ENCODE results near the gene HOXB1. TPM values are rescaled to one million over a fixed set of nuclear protein-coding genes. Genes with fewer than 3 reads are reported as not detected.

HOXB1 gene
- total RNA-seq, 1 experiment from 2014 or later = not detected

DNA sequence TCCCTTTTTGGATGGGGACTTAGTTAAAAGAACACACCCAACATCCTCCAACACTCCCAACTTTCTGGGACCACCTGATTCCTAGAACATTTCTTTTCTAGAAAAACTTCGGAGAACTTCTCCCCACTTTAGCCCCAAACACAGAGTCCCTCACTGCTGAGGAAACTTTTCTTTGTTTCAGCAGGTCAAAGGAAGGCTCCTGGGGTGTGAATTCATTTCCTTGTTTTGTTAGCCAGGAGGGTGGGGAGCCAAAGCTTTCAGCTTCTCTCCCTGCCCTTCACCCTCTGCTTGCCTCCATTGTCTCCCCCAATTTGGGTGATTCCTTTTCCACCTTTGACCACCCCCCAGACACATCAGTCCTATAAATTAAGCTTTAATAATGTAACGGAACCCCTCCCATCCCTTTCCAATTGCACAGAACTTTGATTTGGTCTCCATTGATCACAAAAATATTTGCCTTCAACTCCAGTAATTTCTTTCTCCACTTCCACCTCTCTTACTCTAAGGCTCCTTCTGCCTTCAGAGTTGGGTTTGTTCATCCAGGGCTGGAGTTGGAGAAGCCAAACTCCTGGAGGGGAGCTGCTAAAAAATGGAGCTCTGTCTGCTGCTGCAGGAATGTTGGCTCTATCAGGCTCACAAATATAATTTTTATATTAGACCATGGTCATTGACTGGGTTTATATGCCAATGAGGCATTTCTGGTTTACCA is 37.0 kb upstream of the HOXB1 start:
- no peak for DNase-seq (ENCODE audit: low spot score)

DNA sequence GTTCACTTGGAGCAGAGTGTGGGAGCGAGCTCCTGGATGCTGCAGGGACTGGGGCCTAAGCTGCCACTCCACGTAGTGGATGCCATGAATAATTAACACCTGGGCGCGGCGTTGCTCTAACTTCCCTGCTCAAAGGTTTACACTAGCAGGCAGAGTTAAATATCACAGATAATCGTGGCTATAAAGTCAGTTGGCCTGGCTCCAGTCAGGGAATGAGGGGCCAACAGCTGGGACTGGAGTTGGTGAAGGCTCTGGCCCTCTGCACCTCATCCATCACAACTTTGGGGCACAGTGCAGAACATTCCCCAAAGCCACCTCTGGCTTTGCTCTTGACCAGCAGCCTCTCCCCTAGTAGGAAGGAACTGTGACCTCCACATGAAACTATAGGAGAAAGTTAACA is 36.4 kb upstream of the HOXB1 start:
- no peak for DNase-seq (ENCODE audit: low spot score)

DNA sequence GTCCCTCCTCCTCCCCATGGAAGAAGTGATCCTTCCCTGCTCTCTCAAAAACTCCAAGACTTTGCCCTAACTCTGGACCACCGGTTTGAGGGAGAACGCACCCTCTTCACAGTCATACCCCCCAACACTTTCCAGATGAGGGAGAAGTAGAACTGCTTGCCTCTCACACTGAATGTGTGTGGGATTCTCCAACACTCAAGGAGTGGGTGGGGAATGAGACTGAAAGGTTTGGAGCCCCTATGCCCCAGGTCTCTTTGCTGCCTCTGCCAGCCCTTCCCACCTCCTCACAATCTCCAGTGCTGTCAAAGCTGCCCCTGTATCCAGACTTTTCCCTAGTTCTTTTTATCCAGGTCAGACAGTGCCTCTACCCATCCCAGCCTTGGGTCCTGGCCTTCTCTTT is 35.9 kb upstream of the HOXB1 start:
- DNase-seq (ENCODE audit: low spot score) = no peak

DNA sequence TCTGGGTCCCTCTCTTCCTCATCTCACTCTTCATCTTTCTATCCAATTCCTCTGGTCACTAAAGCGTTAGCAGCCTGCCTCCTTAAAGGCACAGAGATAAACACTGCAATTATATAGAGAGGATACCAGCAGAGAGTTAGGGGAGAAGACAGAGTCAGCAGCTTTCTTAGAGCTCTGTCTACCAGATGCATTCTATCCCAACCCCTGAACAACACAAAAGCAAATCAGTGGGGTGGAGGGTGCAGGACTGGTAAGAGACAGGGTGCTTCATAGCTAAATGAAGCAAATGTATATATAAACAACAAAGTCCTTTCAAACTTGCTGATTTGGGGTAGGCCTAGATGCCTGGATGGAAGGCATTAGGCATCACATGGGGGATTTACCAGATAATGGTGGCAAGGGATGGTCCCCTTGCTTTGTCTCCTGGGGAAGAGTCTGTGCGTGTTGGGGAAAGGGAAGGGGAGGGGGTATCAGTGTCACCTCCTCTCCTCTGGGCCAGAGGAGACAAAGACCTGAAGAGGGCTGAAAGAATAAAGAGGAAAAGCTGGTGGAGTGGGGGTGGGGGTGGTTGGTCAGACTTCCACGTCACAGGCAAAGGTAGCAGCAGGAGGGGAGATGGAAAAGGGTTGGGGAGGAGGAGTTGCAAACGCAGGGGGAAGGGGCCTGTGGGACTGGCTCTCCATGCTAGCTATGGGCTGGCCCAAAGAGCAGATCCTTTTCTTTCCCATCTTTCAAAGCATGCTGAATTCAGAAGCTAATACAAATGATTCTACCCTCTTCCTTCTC is 35.3 kb upstream of the HOXB1 start:
- no peak for DNase-seq (ENCODE audit: low spot score)

DNA sequence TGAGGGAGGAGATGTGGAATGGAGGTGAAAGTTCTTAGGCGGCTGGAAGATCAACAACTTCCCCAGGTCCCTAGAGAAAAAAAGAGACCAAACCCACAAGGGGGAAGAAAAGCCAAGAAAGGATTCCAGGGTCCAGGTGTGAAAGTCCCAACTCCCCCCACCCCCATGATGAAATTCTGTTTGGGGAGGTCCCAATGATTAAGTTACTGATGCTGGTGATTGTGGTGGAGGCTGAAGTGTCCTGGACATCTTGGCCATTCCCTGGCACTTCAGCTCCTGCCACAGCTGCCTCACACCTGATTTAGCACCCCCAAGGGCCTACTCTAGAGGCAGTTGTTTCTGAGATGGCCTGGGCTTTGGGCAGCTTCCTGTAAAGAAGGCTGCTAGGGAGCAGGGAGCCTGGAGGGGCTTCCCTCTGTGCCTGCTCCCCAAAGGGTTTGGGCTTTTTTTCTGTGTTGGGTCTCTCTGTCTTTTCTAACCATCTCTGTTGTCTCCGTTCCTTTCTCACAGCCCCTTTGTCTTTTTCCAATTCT is 34.3 kb upstream of the HOXB1 start:
- no peak for DNase-seq (ENCODE audit: low spot score)

DNA sequence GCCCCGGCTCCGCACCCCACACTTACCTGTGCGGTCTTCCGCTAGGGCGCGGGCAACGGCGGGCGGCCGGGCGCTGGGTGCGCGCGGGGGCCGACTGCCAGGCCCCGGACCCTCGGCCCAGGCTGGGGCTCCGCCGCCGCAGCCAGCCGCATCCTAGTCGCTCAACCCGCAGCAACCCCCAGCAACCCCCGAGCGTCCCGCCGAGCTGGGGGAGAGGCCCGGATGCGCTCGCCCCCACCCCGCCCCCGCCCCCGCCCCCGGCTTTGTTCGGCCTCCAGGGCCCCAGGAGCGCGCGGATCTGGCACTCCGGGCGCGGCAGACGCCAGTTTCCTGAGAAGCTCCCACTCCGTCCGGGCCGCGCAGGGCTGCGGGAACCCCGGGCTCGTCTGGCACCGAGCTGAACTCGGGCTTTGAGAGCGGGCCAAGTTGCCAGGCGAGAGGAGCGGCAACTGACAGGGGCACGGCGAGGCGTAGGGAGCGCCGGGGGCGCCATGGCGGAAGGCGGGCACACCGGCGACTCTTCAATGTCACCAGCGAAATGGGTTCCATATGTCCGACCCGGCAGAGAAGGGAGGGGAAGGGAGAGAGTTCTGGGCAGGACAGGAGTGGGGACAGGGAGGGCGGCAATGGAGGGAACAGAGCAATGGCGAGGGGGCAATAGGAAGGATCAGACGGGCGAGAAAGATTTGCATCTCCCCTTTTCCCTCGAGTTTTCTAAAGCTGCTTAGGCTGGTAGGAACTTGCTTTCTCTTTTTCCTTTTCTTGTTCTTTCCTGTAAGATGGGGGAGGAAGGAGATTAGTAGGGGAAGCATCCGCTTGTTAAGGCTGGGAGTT is 33.6 kb upstream of the HOXB1 start:
- no peak for DNase-seq (ENCODE audit: low spot score)

DNA sequence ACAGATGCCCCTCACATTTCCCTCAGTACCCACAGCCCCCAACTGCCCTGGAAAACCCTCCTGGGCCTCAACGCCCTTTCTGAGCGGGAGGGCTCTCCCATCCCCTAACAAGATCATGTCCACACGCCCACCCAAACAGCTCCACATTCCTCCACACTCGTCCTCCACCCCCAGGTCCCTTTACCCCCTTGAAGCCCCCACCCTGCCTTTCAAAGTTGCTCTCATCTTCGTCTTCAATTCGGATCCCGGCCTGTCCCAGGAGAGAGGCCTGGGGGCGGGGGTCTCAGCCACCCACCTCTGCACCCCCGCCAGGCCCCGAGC is 33.0 kb upstream of the HOXB1 start:
- DNase-seq (ENCODE audit: low spot score) = no peak

DNA sequence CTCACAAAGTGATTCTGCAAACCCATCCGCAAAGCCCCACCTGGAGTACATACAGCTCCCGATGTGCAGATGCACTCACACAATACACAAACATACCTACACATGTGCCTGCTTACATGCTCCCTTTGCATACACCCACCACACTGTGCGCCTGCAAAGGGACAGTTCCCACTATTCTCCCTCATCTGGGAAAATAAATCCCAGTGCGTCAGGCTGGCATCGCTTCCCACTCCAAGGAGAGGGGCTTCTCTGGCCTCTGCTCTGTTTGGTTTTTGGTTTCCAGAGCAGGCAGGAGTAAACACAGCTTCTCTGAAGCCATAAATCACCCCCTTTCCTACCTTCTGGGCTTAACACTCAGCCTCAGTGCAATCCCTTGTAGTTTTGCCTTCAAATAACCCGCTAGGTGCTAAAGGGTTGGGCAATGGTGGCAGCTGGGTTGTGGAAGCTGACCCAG is 32.6 kb upstream of the HOXB1 start:
- no peak for DNase-seq (ENCODE audit: low spot score)

DNA sequence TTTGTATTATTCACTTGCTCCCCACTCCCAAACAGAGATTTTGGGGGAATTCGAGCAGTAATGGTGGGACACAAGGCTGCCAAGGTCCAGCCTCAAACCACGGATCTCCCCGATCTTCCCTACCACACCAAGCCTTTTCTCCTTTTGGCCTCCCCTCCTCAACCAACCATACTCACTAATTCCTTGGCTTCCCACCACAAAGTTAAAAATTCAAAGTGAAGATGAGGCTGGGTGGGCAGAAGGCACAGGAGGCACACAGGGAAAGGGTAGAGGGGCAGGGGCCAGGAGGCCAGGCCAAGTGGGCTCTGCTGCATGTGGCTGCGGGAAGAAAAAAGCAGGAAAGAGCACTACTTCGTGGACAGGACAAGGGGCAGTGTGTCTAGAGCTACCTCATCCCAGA is 32.1 kb upstream of the HOXB1 start:
- DNase-seq (ENCODE audit: low spot score) = no peak

DNA sequence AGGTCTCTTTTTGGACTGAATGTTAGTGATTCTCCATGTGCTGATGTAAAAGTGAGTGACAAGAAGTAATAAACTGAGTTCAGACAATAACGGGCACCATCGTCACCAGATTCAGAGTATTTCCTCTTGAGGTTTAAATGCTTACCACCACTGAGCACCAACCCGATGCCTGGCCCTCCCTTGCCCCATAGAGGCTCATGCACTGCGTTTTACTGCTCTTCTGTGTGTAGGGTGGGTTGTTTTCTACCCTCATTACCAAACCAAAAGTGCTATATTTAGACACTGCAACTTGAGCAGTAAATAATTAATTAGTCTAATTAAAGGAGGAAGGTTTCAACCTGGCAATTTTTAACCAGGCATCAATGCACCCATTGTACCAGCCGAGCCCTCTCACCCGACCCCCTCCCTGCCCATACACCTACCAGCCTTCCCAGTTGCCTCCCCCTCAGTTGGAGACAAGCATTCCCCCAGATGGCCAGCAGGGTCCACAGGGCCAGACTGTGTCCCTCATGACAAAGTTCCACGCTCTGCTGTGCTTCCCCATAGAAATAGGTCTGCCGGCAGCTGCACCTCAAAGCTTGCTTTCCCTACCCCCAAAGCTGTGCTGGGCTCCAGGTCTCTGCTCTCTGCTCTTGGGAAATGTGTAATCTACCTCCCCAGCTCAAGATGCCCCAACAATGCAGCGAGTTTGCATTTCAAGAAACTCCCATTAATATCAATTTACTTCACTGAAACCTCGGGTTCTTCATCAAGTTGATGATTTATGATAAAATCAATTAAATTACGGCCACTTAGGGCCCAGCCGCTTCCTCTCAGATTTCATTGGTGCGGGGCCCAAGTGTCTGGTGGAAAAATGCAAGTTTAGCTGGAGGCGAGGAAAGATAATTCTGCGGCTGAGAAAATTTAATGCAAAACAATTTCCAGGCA is 31.3 kb upstream of the HOXB1 start:
- DNase-seq (ENCODE audit: low spot score) = no peak

DNA sequence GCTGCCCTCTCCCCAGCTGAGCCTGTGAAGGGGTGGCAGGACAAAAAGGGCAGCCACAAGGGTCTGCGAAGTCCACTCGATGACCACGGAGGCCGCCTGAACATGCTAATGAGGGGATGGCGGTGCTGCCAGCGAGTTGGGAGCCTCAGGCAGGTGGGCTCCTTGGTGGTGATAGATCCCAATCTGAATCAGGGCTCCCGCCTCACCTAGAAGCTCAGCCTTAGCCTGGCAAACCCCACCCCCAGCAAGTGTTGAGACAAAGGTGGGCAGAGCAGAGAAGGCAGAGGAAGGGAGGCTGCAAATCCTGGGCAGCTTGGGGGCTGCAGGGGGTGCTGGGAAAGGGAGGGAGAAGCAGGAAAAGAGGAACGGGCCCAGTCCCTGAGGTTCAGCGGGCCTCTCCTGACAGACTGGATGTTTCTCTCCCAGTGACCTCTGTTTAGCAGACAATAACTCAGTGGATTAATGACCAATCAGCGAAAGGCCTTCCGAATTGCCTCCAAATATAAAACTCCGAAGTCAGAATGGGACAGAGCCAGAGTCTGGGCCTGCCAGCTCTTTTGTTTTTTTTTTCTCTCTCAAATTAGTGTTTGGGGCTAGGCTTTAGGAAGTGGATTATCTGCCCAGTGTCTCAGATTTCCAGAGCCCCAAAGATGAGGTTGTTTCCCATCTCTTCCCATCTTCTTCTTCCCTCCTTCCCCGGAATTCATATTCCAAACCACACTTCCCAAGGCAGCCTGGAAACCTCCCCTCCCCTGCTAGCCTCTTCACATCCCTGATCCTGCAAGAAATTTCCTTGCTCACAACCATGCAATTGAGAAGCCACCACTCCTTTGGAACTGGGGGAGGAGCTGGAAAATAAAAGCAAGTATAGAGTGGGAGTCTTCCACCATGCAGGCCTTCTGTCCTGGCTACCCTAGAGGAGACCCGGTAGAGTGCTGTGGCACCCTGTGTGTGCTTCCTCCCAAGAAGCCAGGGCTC is 29.3 kb upstream of the HOXB1 start:
- DNase-seq (ENCODE audit: low spot score) = no peak

DNA sequence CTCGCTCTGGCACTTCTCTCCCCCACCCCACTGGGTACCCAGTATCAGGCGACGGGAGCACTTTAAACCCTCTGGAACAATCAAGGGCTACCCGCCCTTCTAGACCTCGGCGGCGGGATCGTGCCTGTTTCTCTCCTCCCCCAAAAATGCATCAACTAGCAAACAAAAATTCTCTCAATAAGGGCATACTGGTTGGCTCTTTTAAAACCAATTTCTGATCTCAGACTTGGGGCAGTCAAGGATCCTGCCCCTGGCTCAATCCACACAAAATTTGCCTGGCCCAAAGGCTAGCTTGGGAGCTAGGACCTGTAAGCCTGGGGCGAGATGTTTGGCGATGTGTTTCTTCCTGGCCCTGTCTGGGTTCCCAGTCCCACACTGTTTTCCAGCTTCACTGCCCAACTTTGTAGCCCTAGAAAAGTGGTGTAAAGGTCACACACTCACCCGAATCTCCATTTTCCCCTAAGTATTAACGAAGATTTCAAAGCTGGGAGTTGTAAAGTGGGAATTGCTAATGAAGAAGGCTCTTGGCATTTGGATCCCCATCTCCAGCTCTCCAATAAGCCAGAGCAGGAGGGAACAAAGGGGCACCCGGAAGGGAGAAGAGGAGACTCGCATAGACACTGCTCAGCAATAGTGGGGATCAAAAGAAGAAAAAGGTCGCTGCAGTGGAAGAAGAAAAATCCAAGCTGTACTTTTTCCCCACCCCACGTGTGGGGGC is 28.5 kb upstream of the HOXB1 start:
- no peak for DNase-seq (ENCODE audit: low spot score)

DNA sequence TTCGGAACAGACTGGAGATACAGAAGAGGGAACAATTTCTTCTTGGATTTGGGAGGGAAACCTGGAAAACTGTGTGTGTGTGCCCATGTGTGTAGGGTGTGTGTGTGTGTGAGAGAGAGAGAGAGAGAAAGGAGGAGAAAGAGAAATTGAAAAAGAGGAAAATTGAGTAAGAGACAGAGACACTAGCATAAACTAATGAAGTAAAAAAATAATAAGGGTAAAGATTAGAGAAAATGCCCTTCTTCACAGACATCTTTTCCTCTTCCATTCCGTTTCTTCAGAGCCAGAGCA is 28.0 kb upstream of the HOXB1 start:
- DNase-seq (ENCODE audit: low spot score) = no peak

DNA sequence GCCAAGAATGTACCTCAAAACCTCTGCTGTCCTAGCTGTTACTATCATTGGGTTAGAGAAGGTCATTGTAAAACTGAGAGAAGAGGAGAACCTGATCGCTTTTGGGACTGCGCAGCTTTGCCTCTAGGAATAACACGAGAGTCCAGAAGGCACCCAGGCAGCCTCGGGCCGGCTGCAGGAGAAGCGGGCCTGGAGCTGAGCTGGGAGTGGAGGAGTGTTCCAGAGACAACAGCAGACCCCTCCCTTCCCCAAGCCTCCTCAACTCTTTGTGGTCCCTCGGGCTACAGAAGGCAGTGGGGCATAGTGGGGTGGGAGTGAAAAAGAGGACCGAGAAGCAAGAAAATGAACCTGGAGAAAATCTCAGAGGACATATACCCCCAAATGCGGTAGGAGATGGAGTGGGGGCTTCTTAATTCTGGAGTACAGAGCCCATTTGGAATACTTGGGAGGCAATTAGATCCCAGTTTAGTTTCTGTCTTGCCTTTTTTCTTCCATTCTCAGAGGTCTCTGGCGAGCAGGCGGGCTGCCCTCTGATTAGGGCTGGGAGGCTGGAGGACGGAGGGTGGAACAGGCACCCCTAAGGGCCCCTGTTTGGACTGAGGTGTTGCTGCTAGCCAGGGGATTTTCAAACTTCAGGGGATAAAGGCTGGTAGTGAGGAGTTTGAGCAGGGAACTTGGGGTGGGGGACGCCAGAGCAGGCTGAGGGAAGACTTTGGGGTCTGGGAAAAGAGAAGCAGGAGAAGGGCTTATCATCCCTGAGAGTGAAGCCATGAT is 27.4 kb upstream of the HOXB1 start:
- no peak for DNase-seq (ENCODE audit: low spot score)

DNA sequence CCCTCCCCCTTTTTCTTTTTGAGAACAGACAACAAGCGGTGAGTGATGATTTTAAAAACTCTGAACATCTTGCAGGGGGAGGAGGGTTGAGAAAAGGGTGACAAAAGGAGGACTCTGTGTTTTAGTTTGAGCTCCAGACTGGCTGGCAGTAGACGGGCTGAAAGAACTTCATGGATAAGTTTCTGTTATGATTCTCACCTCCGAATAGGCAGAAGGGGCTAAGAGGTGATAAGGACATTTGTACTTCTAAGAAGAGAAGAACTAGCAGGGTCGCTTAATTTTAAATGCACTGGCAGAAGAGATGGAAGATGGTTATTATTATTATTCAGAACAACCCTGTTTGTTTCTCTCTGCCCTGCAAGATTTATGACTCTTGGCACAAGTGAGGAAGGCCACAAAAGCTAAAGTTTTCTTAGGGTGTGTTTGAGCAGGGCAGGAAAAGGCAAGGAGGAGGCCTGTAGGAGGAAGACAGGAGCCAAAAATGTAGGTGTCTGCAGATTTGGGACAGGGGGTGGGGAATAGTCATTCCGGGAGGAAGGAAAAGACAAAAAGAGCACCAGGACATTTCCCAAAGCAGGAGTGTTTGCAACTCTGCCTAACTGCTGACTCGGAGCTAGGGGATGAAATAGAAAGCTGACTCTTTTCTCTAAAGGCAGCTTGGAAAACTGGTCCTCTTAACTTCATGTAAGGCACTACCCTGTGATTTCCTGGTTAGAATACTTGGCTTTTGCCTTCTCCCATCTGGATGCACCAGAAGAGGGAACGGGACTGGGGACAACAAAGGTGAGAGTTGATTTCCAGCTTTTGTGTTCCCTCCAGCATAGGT is 26.0 kb upstream of the HOXB1 start:
- DNase-seq (ENCODE audit: low spot score) = no peak

DNA sequence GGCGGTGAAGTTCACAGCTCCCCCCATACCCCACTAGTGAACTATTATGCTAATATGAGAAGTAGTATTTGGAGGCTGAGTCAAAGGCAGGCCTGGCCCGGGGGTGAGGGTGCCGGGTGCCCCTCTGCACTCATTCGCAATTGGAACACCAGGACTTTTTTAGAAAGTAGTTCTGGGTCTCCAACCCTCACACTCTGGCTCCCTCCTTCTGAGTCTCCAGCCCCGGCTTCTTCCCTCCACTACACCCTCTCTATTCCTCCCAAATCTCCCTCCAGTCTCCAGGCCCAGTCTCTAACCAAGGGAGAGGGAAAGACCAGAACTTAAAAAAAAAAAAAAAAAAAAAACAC is 25.4 kb upstream of the HOXB1 start:
- DNase-seq (ENCODE audit: low spot score) = no peak

DNA sequence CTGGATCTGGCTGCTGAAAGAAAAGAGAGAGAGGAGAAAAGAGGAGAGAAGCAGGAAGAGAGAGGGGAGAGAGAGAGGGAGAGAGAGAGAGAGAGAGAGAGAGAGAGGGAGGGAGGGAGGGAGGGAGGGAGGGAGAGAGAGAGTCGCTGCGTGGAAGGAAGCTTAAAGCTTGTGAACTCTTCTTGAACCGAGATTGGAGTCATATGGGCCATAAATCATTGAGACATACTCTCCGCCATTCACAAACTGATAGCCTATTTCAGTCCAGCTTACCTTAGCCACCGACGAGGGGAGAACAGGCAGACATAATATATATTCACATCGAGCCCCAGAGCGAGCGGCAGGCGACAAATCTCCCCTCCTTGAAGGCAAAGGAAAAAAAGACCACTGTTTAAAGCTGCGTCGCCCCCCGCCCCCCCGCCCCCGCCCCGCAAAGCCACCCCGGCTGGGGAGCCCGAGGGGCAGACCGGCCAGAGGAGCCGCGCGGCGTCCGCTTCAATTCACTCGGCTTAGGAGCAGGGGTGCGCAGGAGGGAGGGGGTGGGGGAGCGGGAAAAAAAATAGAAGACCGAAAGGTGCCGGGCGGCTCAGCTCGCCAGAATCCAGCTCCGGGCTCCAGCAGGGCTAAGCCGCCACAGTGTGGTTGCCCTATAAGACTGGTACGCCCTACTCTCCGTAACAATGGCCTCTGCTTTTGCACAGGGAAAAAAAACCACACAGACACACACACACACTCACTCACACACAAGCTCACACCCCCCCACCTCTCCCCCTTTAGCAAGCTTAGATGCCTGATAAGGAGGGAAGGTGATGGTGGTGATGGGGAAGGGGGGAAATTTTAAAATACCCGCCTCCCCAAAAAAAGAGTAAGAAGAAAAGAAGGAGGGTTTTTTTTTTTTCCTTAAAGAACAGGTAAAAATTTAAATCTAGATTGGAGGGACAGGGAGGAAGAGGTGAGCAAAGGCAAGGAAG is 24.7 kb upstream of the HOXB1 start:
- DNase-seq (ENCODE audit: low spot score) = peak; percentile 93

All from H4 (cell line).